T-helper 1 cell treated with Interleukin-12 subunit alpha and Interleukin-12 subunit beta and Interleukin-4 antibody, amounts not matched to agents 30 ng/mL and 1 ng/mL, for 36 hours (primary cell): ENCODE results near the gene CTLA4. TPM values are rescaled to one million over a fixed set of nuclear protein-coding genes. Genes with fewer than 3 reads are reported as not detected.

Experiments used
- intact Hi-C: fragments of 100-400 bp; cut with micrococcal nuclease; formaldehyde crosslinking; loops from one replicate; pipeline ENCODE4 v1.15.1; 2024
- total RNA-seq: library from RNA; stranded (reverse); gene quantifications from 2 replicates; pipeline ENCODE4 v1.2.3, GENCODE V29; 2022

The CTLA4 gene
- total RNA-seq, 1 donor from 2014 or later = 49.2 TPM

- intact Hi-C loops = no loop called here
Observed at GRCh38 chr2:203918264-203918663, 50.7 kb downstream of the CTLA4 start.

- intact Hi-C loops = no loop called here
Observed at GRCh38 chr2:203918839-203919238, 51.3 kb downstream of the CTLA4 start.

Other genes starting within 250 kb of the CTLA4 start
- gene CD28, start 161.1 kb upstream of the CTLA4 start, total RNA-seq = 124 and 128 TPM in 2 replicates
- 63.1 and 64.1 TPM in 2 replicates for gene ICOS, start 69.0 kb downstream of the CTLA4 start, total RNA-seq